Measurements from ENCODE around the gene SBF2.

Gene SBF2

GRCh38 chr11:10075141-10075540 is 218.9 kb downstream of the SBF2 start:
- no peak overlapping the region for H3K27ac ChIP-seq (ENCODE audit: low read length)
- H3K9ac ChIP-seq (ENCODE audit: low read length) = no peak overlapping the region
- H3K4me2 ChIP-seq (ENCODE audit: low read depth, low read length) = no peak overlapping the region
- no peaks in the 10 kb centered on the region for H3K79me2 ChIP-seq (ENCODE audit: low read length)
- no peak for DNase-seq
- H3K27me3 ChIP-seq (replicated peaks; ENCODE audit: insufficient read depth, low read length) = no peaks in the 10 kb centered on the region
- no peak overlapping the region for H3K4me3 ChIP-seq (ENCODE audit: low read length)
- no peak for TF ChIP-seq EZH2 (optimal IDR thresholded peaks at IDR 0.05; ENCODE audit: low read depth, low read length)
- TF ChIP-seq CTCF (IDR thresholded peaks at IDR 0.05; ENCODE audit: low read length) = no peak
- TF ChIP-seq EZH2phosphoT487 (IDR thresholded peaks at IDR 0.05; ENCODE audit: low read length) = no peak
- no peaks in the 10 kb centered on the region for H4K20me1 ChIP-seq (ENCODE audit: insufficient read depth, low read length)
- no peaks in the 10 kb centered on the region for H3K9me2 ChIP-seq (replicated peaks; ENCODE audit: insufficient read depth, low read length)
- H2AFZ ChIP-seq (ENCODE audit: low read length) = no peak overlapping the region
- no peaks in the 10 kb centered on the region for H3F3A ChIP-seq (ENCODE audit: insufficient read depth, low read length)
- H3K4me1 ChIP-seq (ENCODE audit: low read length) = no peaks in the 10 kb centered on the region
- no peaks in the 10 kb centered on the region for H3K36me3 ChIP-seq (replicated peaks; ENCODE audit: insufficient read depth, low read length)
- no peaks in the 10 kb centered on the region for H3K9me3 ChIP-seq (replicated peaks; ENCODE audit: insufficient read depth, low read length)

GRCh38 chr11:10072841-10073240 is 221.2 kb downstream of the SBF2 start:
- H3K4me3 ChIP-seq (ENCODE audit: low read length) = no peak overlapping the region
- H3K27ac ChIP-seq (ENCODE audit: low read length) = no peak overlapping the region
- no peaks in the 10 kb centered on the region for H4K20me1 ChIP-seq (ENCODE audit: insufficient read depth, low read length)
- H3F3A ChIP-seq (ENCODE audit: insufficient read depth, low read length) = no peaks in the 10 kb centered on the region
- H3K4me1 ChIP-seq (ENCODE audit: low read length) = no peaks in the 10 kb centered on the region
- DNase-seq = no peak
- H2AFZ ChIP-seq (ENCODE audit: low read length) = no peak overlapping the region
- no peaks in the 10 kb centered on the region for H3K36me3 ChIP-seq (replicated peaks; ENCODE audit: insufficient read depth, low read length)
- no peak overlapping the region for H3K4me2 ChIP-seq (ENCODE audit: low read depth, low read length)
- no peaks in the 10 kb centered on the region for H3K27me3 ChIP-seq (replicated peaks; ENCODE audit: insufficient read depth, low read length)
- TF ChIP-seq EZH2 (optimal IDR thresholded peaks at IDR 0.05; ENCODE audit: low read depth, low read length) (no peak), EZH2phosphoT487 (IDR thresholded peaks at IDR 0.05; ENCODE audit: low read length) (no peak)
- no peaks in the 10 kb centered on the region for H3K79me2 ChIP-seq (ENCODE audit: low read length)
- no peaks in the 10 kb centered on the region for H3K9me2 ChIP-seq (replicated peaks; ENCODE audit: insufficient read depth, low read length)
- no peak overlapping the region for H3K9ac ChIP-seq (ENCODE audit: low read length)
- no peaks in the 10 kb centered on the region for H3K9me3 ChIP-seq (replicated peaks; ENCODE audit: insufficient read depth, low read length)

GRCh38 chr11:10072142-10072541 is 221.9 kb downstream of the SBF2 start:
- no peaks in the 10 kb centered on the region for H4K20me1 ChIP-seq (ENCODE audit: insufficient read depth, low read length)
- H3K9me3 ChIP-seq (replicated peaks; ENCODE audit: insufficient read depth, low read length) = no peaks in the 10 kb centered on the region
- H3K9ac ChIP-seq (ENCODE audit: low read length) = no peak overlapping the region
- no peak for DNase-seq
- H3K9me2 ChIP-seq (replicated peaks; ENCODE audit: insufficient read depth, low read length) = no peaks in the 10 kb centered on the region
- H3K4me2 ChIP-seq (ENCODE audit: low read depth, low read length) = no peak overlapping the region
- H3K27me3 ChIP-seq (replicated peaks; ENCODE audit: insufficient read depth, low read length) = no peaks in the 10 kb centered on the region
- TF ChIP-seq EZH2phosphoT487 (IDR thresholded peaks at IDR 0.05; ENCODE audit: low read length) (no peak), EZH2 (optimal IDR thresholded peaks at IDR 0.05; ENCODE audit: low read depth, low read length) (no peak), CTCF (IDR thresholded peaks at IDR 0.05; ENCODE audit: low read length) (no peak)
- no peaks in the 10 kb centered on the region for H3K79me2 ChIP-seq (ENCODE audit: low read length)
- no peak overlapping the region for H3K4me3 ChIP-seq (ENCODE audit: low read length)
- no peaks in the 10 kb centered on the region for H3F3A ChIP-seq (ENCODE audit: insufficient read depth, low read length)
- no peak overlapping the region for H3K27ac ChIP-seq (ENCODE audit: low read length)
- H3K4me1 ChIP-seq (ENCODE audit: low read length) = no peaks in the 10 kb centered on the region
- no peak overlapping the region for H2AFZ ChIP-seq (ENCODE audit: low read length)
- H3K36me3 ChIP-seq (replicated peaks; ENCODE audit: insufficient read depth, low read length) = no peaks in the 10 kb centered on the region

- H3F3A ChIP-seq (ENCODE audit: insufficient read depth, low read length) = no peaks in the 10 kb centered on the region
- H3K27ac ChIP-seq (ENCODE audit: low read length) = no peak overlapping the region
- no peak overlapping the region for H3K9ac ChIP-seq (ENCODE audit: low read length)
- no peak for DNase-seq
- no peak for TF ChIP-seq EZH2 (optimal IDR thresholded peaks at IDR 0.05; ENCODE audit: low read depth, low read length)
- TF ChIP-seq EZH2phosphoT487 (IDR thresholded peaks at IDR 0.05; ENCODE audit: low read length) = no peak
- TF ChIP-seq CTCF (IDR thresholded peaks at IDR 0.05; ENCODE audit: low read length) = no peak
- no peak overlapping the region for H3K4me2 ChIP-seq (ENCODE audit: low read depth, low read length)
- no peaks in the 10 kb centered on the region for H3K9me2 ChIP-seq (replicated peaks; ENCODE audit: insufficient read depth, low read length)
- H3K4me3 ChIP-seq (ENCODE audit: low read length) = no peak overlapping the region
- no peaks in the 10 kb centered on the region for H3K27me3 ChIP-seq (replicated peaks; ENCODE audit: insufficient read depth, low read length)
- no peaks in the 10 kb centered on the region for H3K4me1 ChIP-seq (ENCODE audit: low read length)
- H3K36me3 ChIP-seq (replicated peaks; ENCODE audit: insufficient read depth, low read length) = no peaks in the 10 kb centered on the region
- H2AFZ ChIP-seq (ENCODE audit: low read length) = no peak overlapping the region
- H4K20me1 ChIP-seq (ENCODE audit: insufficient read depth, low read length) = no peaks in the 10 kb centered on the region
- no peaks in the 10 kb centered on the region for H3K79me2 ChIP-seq (ENCODE audit: low read length)
- no peaks in the 10 kb centered on the region for H3K9me3 ChIP-seq (replicated peaks; ENCODE audit: insufficient read depth, low read length)
Measured at GRCh38 chr11:10067629-10068300, 226.3 kb downstream of the SBF2 start.
